HG03439 (cell line): ENCODE results near the gene ERGIC1.

Experiments
- ATAC-seq: cut with Tn5 transposase; IDR thresholded peaks from one replicate; pipeline ENCODE4 v1.9.1; 2021; ENCODE audit warnings: mild to moderate bottlenecking, moderate library complexity; ENCODE audit not compliant: unreplicated experiment

Gene ERGIC1

GRCh38 chr5:172941067-172941516, 107.0 kb downstream of the ERGIC1 start:
- no peak for ATAC-seq

- ATAC-seq, result no peak
Observed at GRCh38 chr5:172942556-172942955, 108.5 kb downstream of the ERGIC1 start.

GRCh38 chr5:172943283-172943841, 109.3 kb downstream of the ERGIC1 start:
- ATAC-seq, result no peak

GRCh38 chr5:172943906-172944305, 109.9 kb downstream of the ERGIC1 start:
- no peak for ATAC-seq

GRCh38 chr5:172944741-172945140, 110.7 kb downstream of the ERGIC1 start:
- no peak for ATAC-seq

GRCh38 chr5:172945151-172945550, 111.1 kb downstream of the ERGIC1 start:
- no peak for ATAC-seq

- no peak for ATAC-seq
Observed at GRCh38 chr5:172946146-172946545, 112.1 kb downstream of the ERGIC1 start.

GRCh38 chr5:172949426-172949825, 115.4 kb downstream of the ERGIC1 start:
- ATAC-seq, result no peak

GRCh38 chr5:172950176-172950965, 116.3 kb downstream of the ERGIC1 start:
- no peak for ATAC-seq

- ATAC-seq, result no peak
Observed at GRCh38 chr5:172951371-172952033, 117.5 kb downstream of the ERGIC1 start.

- ATAC-seq, result no peak
Observed at GRCh38 chr5:172952034-172952511, 118.0 kb downstream of the ERGIC1 start.

- no peak for ATAC-seq
Observed at GRCh38 chr5:172953776-172954675, 120.0 kb downstream of the ERGIC1 start.

GRCh38 chr5:172954751-172955159, 120.7 kb downstream of the ERGIC1 start:
- no peak for ATAC-seq

GRCh38 chr5:172956228-172956627, 122.2 kb downstream of the ERGIC1 start:
- ATAC-seq, result no peak

- ATAC-seq, result no peak
Observed at GRCh38 chr5:172956936-172957335, 122.9 kb downstream of the ERGIC1 start.

- ATAC-seq, result no peak
Observed at GRCh38 chr5:172957458-172957857, 123.4 kb downstream of the ERGIC1 start.

GRCh38 chr5:172958331-172959046, 124.4 kb downstream of the ERGIC1 start:
- peak; percentile 59 for ATAC-seq

GRCh38 chr5:172959824-172960799, 126.1 kb downstream of the ERGIC1 start:
- no peak for ATAC-seq

- no peak for ATAC-seq
Observed at GRCh38 chr5:172969921-172970320, 135.9 kb downstream of the ERGIC1 start.
